ENCODE measurements around the gene TNIK.

The TNIK gene

GRCh38 chr3:171356251-171356650 is 104.0 kb downstream of the TNIK start:
- Histone ChIP-seq H3K27ac (no peak overlapping the region), H3K27me3 (no peaks in the 10 kb centered on the region), H3K4me3 (no peak overlapping the region), H3K36me3 (no peaks in the 10 kb centered on the region), H3K4me1 (peaks cover 0 to 9% (median 4%) of the 10 kb centered on the region in 4 donors), H3K9me3 (no peaks in the 10 kb centered on the region)
- no peak for DNase-seq
- intact Hi-C loops (cut with DNase I; ENCODE audit: low total_unique reads), result no loop called here
- TF ChIP-seq, protein P1, sequence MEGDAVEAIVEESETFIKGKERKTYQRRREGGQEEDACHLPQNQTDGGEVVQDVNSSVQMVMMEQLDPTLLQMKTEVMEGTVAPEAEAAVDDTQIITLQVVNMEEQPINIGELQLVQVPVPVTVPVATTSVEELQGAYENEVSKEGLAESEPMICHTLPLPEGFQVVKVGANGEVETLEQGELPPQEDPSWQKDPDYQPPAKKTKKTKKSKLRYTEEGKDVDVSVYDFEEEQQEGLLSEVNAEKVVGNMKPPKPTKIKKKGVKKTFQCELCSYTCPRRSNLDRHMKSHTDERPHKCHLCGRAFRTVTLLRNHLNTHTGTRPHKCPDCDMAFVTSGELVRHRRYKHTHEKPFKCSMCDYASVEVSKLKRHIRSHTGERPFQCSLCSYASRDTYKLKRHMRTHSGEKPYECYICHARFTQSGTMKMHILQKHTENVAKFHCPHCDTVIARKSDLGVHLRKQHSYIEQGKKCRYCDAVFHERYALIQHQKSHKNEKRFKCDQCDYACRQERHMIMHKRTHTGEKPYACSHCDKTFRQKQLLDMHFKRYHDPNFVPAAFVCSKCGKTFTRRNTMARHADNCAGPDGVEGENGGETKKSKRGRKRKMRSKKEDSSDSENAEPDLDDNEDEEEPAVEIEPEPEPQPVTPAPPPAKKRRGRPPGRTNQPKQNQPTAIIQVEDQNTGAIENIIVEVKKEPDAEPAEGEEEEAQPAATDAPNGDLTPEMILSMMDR (IDR thresholded peaks at IDR 0.05), result no peak

DNA sequence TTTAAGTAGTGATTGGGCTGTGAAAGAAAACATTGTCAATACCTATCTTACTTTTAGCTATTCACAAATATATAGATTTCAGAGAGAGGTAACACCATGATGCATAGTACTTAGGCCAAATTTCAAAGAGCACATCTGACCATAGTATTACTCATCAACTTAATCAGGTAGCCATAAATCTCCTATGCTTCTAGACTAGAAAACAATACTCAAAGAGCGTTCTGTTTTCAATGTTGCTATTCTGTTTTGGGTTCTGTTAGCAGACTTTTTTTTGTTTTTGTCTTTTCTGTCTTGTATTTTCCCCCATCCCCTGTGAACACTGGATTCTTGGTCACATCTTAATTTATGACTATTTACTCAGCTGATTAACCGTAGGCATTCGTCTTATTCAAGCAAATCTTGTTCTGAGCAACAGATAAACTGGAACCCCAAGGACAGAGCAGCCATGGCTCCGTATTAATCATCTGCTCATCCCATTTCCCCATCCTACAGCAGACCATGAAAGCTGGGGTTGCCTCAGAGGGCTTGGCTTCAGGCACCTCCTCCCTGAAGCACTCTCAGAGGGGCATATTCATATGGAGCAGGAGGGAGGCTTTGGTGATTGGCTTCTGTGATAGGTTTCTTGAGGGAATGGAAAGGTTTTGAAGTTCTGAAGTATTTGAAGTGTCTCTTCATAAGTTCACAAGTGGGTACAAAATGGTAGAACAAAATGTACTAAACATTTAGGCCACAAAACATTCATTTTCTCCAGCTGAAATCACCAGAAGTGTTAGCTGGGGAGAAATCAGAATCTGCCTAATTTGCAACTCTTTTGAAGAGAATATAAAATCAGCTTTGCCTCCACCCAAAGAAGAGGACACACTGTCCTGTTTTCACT is 105.3 kb downstream of the TNIK start:
- H3K27ac ChIP-seq, result no peak overlapping the region
- no peaks in the 10 kb centered on the region for H3K27me3 ChIP-seq
- H3K4me3 ChIP-seq, result no peak overlapping the region
- no peaks in the 10 kb centered on the region for H3K9me3 ChIP-seq
- intact Hi-C loops (cut with DNase I; ENCODE audit: low total_unique reads), result no loop called here
- TF ChIP-seq, protein P1 (IDR thresholded peaks at IDR 0.05), result no peak
- H3K36me3 ChIP-seq, result no peaks in the 10 kb centered on the region
- no peak for DNase-seq
- H3K4me1 ChIP-seq, result peaks cover 0 to 9% (median 4%) of the 10 kb centered on the region in 4 donors

GRCh38 chr3:171354049-171354705 is 106.0 kb downstream of the TNIK start:
- TF ChIP-seq, protein P1 (IDR thresholded peaks at IDR 0.05), result no peak
- no peak for DNase-seq
- Histone ChIP-seq H3K27me3 (no peaks in the 10 kb centered on the region), H3K36me3 (no peaks in the 10 kb centered on the region), H3K4me3 (no peak overlapping the region), H3K4me1 (peaks cover 0 to 14% (median 4%) of the 10 kb centered on the region in 4 donors), H3K27ac (no peak overlapping the region), H3K9me3 (no peaks in the 10 kb centered on the region)
- intact Hi-C loops (cut with DNase I; ENCODE audit: low total_unique reads), result no loop called here

DNA sequence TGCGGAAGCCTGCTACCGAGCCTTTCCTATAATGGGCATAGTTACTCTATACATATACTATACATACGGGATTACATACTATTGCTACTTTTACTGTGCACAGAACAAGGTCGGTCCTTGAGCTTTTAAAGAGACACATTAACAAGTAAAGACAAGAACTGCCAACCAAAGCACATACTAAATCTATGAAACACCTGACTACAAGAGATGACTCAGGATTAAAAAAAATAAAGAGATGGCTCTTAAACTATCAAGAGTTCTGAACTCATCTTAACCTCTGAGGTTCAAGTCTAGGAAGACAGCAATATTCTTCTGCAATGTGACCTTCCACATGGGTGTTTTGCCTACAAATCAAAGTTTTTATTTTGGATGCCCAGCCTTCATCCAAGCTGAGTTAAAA is 106.8 kb downstream of the TNIK start:
- H3K27ac ChIP-seq, result no peak overlapping the region
- intact Hi-C loops (cut with DNase I; ENCODE audit: low total_unique reads), result no loop called here
- H3K36me3 ChIP-seq, result no peaks in the 10 kb centered on the region
- no peaks in the 10 kb centered on the region for H3K9me3 ChIP-seq
- TF ChIP-seq, protein P1 (IDR thresholded peaks at IDR 0.05), result no peak
- H3K27me3 ChIP-seq, result no peaks in the 10 kb centered on the region
- H3K4me3 ChIP-seq, result no peak overlapping the region
- no peak for DNase-seq
- H3K4me1 ChIP-seq, result peaks cover 0 to 21% (median 4%) of the 10 kb centered on the region in 4 donors

- Histone ChIP-seq H3K4me3 (no peak overlapping the region), H3K27ac (no peak overlapping the region), H3K36me3 (no peaks in the 10 kb centered on the region), H3K9me3 (no peaks in the 10 kb centered on the region), H3K27me3 (no peaks in the 10 kb centered on the region), H3K4me1 (peaks cover 0 to 31% (median 8%) of the 10 kb centered on the region in 4 donors)
- TF ChIP-seq, protein P1 (IDR thresholded peaks at IDR 0.05), result no peak
- intact Hi-C loops (cut with DNase I; ENCODE audit: low total_unique reads), result no loop called here
- DNase-seq, result no peak
Measured at GRCh38 chr3:171352387-171352935, 107.7 kb downstream of the TNIK start.

Data from tibial artery (tissue), 4 donors.